B cell (primary cell): ENCODE results near the gene MCUB. TPM values are rescaled to one million over a fixed set of nuclear protein-coding genes. Genes with fewer than 3 reads are reported as not detected.
A peak's percentile ranks its signal among the peaks of the same experiment; 100 is the strongest.

Experiments used
- ATAC-seq: fragments of 200-7000 bp; cut with Tn5 transposase; one replicate; pipeline ENCODE4 v1.10.0; 2021; ENCODE audit warnings: low read depth, mild to moderate bottlenecking, moderate number of reproducible peaks, moderate library complexity
- CTCF ChIA-PET: fragments of 350-600 bp; sonication (Branson Sonifier 250); formaldehyde crosslinking; loops from one replicate; lab custom pipeline; 2021; ENCODE audit warnings: antibody characterized with exemption, inconsistent platforms; lab: Charles Lee
- POLR2A ChIA-PET: fragments of 350-600 bp; sonication (Branson Sonifier 250); formaldehyde crosslinking; loops from one replicate; lab custom pipeline; 2021; ENCODE audit warnings: antibody characterized with exemption; lab: Charles Lee
- DNase-seq: peaks from one replicate; pipeline ENCODE4 v3.0.0; 2013
- H2AFZ ChIP-seq: 2 replicates; pipeline ENCODE4 v1.6.1; 2012; ENCODE audit warnings: mild to moderate bottlenecking, low read depth, low read length; ENCODE audit not compliant: insufficient read depth, poor library complexity, severe bottlenecking
- H3K27ac ChIP-seq, 2 donors: 1 replicate in 1 of 2; 2 replicates in 1 of 2; pipeline ENCODE4 v1.5.1; 2012 to 2013; ENCODE audit warnings: low read length in 2 of 2, mild to moderate bottlenecking in 2 of 2, moderate library complexity in 1 of 2
- H3K27me3 ChIP-seq, 4 experiments: fragments of 200-600 bp in 1 of 4; sonication (generic) in 1 of 4; replicated peaks in 1 of 4; 1 replicate in 2 of 4; 2 replicates in 2 of 4; pipeline versions ENCODE4 v1.6.1 to v1.7.0; 2013 to 2016; ENCODE audit warnings: low read length in 3 of 4, mild to moderate bottlenecking in 2 of 4, mixed read lengths in 1 of 4, moderate library complexity in 1 of 4; ENCODE audit not compliant: insufficient read depth in 4 of 4, control insufficient read depth in 3 of 4; ENCODE audit errors: control extremely low read depth in 1 of 4
- H3K36me3 ChIP-seq, 2 experiments: replicated peaks in 1 of 2; 1 replicate in 1 of 2; 2 replicates in 1 of 2; pipeline versions ENCODE4 v1.6.1 to v1.7.1; 2013; ENCODE audit warnings: low read length in 1 of 2; ENCODE audit not compliant: insufficient read depth in 2 of 2, control insufficient read depth in 1 of 2; ENCODE audit errors: control extremely low read depth in 1 of 2, extremely low read depth in 1 of 2
- H3K4me1 ChIP-seq, 2 donors: fragments of 200-600 bp in 1 of 2; sonication (generic) in 1 of 2; 1 replicate in 1 of 2; 2 replicates in 1 of 2; pipeline versions ENCODE4 v1.5.1 to v1.6.1; 2013 to 2017; ENCODE audit warnings: low read length in 2 of 2; ENCODE audit not compliant: control insufficient read depth in 2 of 2, insufficient read depth in 2 of 2
- H3K4me2 ChIP-seq: replicated peaks from 2 replicates; pipeline ENCODE3; 2012; ENCODE audit warnings: mild to moderate bottlenecking, low read depth, low read length; ENCODE audit not compliant: poor library complexity, severe bottlenecking
- H3K4me3 ChIP-seq, 5 experiments: fragments of 200-600 bp in 1 of 5; sonication (generic) in 1 of 5; 1 replicate in 3 of 5; 2 replicates in 2 of 5; pipeline versions ENCODE4 v1.5.1 to v1.7.0; 2011 to 2016; ENCODE audit warnings: low read length in 4 of 5, mild to moderate bottlenecking in 4 of 5, low read depth in 2 of 5, control low read depth in 1 of 5, moderate library complexity in 1 of 5; ENCODE audit not compliant: insufficient read depth in 1 of 5; ENCODE audit errors: control extremely low read depth in 1 of 5, extremely low read depth in 1 of 5
- H3K79me2 ChIP-seq: fragments of 200-600 bp; sonication (generic); one replicate; pipeline ENCODE4 v1.6.0; 2016; ENCODE audit warnings: low read length; ENCODE audit not compliant: control insufficient read depth, insufficient read depth
- H3K9ac ChIP-seq: fragments of 200-600 bp; sonication (generic); 2 replicates; pipeline ENCODE4 v1.6.1; 2017; ENCODE audit warnings: mild to moderate bottlenecking, low read length, moderate library complexity
- H3K9me3 ChIP-seq, 3 donors: one replicate each; pipeline versions ENCODE4 v1.6.1 to v1.7.1; 2013; ENCODE audit warnings: low read length in 2 of 3; ENCODE audit not compliant: control insufficient read depth in 2 of 3, insufficient read depth in 1 of 3; ENCODE audit errors: control extremely low read depth in 1 of 3
- H4K20me1 ChIP-seq: 2 replicates; pipeline ENCODE4 v1.6.0; 2012; ENCODE audit warnings: mild to moderate bottlenecking, low read length; ENCODE audit not compliant: insufficient read depth, control insufficient read depth, poor library complexity, severe bottlenecking
- H3K27ac Mint-ChIP-seq: one replicate; pipeline ENCODE4 v1.8.0; 2021; ENCODE audit warnings: mixed read lengths
- H3K27me3 Mint-ChIP-seq: one replicate; pipeline ENCODE4 v1.8.0; 2021; ENCODE audit warnings: mixed read lengths
- H3K4me1 Mint-ChIP-seq: one replicate; pipeline ENCODE4 v1.8.0; 2021; ENCODE audit warnings: mixed read lengths
- H3K4me3 Mint-ChIP-seq: one replicate; pipeline ENCODE4 v1.8.0; 2021; ENCODE audit warnings: mixed read lengths
- H3K9me3 Mint-ChIP-seq: one replicate; pipeline ENCODE4 v1.8.0; 2022; ENCODE audit warnings: mixed read lengths; ENCODE audit not compliant: insufficient read depth
- CTCF ChIP-seq: fragments of 200-600 bp; IDR thresholded peaks from one replicate; pipeline ENCODE4 v1.8.0; 2022; ENCODE audit warnings: antibody characterized with exemption, mild to moderate bottlenecking
- EZH2 ChIP-seq: IDR thresholded peaks from 2 replicates; pipeline ENCODE4 v1.6.1; 2012; ENCODE audit warnings: borderline replicate concordance, low read depth, mild to moderate bottlenecking, moderate library complexity, low read length; ENCODE audit not compliant: insufficient read depth, poor library complexity, severe bottlenecking
- WGBS: methylation state at CpG from one replicate; pipeline ENCODE4 v1.1.5; 2013; ENCODE audit warnings: missing lambda C conversion rate; ENCODE audit not compliant: insufficient coverage; 5-methylcytosine and 5-hydroxymethylcytosine counted together
- intact Hi-C: fragments of 100-400 bp; cut with micrococcal nuclease; formaldehyde crosslinking; loops from one replicate; pipeline ENCODE4 v1.10.0; 2022
- polyA plus RNA-seq: library from polyadenylated mRNA; depleted of rRNA; stranded (reverse); fragments of >200 nt; gene quantifications from 2 replicates; pipeline ENCODE4 v1.2.3, GENCODE V29; 2012
- total RNA-seq, 2 donors: library from RNA; stranded (reverse); fragments of 120-200 nt in 1 of 2; gene quantifications; 1 replicate in 1 of 2; 2 replicates in 1 of 2; pipeline versions ENCODE4 v1.2.3 to v1.2.4, GENCODE V29; 2013 to 2022

Gene MCUB
- total and polyA plus RNA-seq, 2 donors (not counting 1 experiment from before 2014, with no cell fraction given): 59.3 to 114 TPM

- CTCF ChIA-PET: no interaction called here
- TF ChIP-seq EZH2: no peak
- no peak for TF ChIP-seq CTCF
- Histone ChIP-seq H3K9me3 (no peaks in the 10 kb centered on the region), H3K9ac (peak overlapping the region; percentile 31), H3K36me3 (peaks cover 2 to 4% of the 10 kb centered on the region in 2 experiments), H3K27ac (peak overlapping the region in 1 of 2 donors; percentile 28), H3K79me2 (peaks cover 60% of the 10 kb centered on the region), H3K27me3 (no peaks in the 10 kb centered on the region), H3K4me3 (no peak overlapping the region), H3K4me1 (peaks cover 6% of the 10 kb centered on the region in 2 donors), H3K4me2 (peak overlapping the region; percentile 31), H2AFZ (no peak overlapping the region), H4K20me1 (peaks cover 27% of the 10 kb centered on the region)
- peaks cover 26% of the 10 kb centered on the region for H3K4me1 Mint-ChIP-seq
- H3K27me3 Mint-ChIP-seq: no peaks in the 10 kb centered on the region
- peak overlapping the region; percentile 8 for H3K27ac Mint-ChIP-seq
- no peak for ATAC-seq
- intact Hi-C loops: no loop called here
- H3K9me3 Mint-ChIP-seq: no peaks in the 10 kb centered on the region
- no peak for DNase-seq
- POLR2A ChIA-PET: no interaction called here
- 24% methylated on average over 2 of the region's 5 CpGs for WGBS
- no peak overlapping the region for H3K4me3 Mint-ChIP-seq
Observed at GRCh38 chr4:109631532-109632108, 71.6 kb downstream of the MCUB start.

GRCh38 chr4:109640644-109641043, 80.6 kb downstream of the MCUB start:
- Histone ChIP-seq H4K20me1 (peaks cover 44% of the 10 kb centered on the region), H3K27me3 (no peaks in the 10 kb centered on the region), H3K36me3 (peaks cover 2 to 6% of the 10 kb centered on the region in 2 experiments), H3K9me3 (peaks cover 0 to 9% (median 1%) of the 10 kb centered on the region in 3 donors), H3K4me3 (peak overlapping the region in 1 of 5 experiments; percentile 12), H3K4me1 (peaks cover 11 to 13% of the 10 kb centered on the region in 2 donors), H3K27ac (peak overlapping the region in 1 of 2 donors; percentile 67), H3K4me2 (peak overlapping the region; percentile 58), H2AFZ (no peak overlapping the region), H3K9ac (peak overlapping the region; percentile 19), H3K79me2 (peaks cover 66% of the 10 kb centered on the region)
- POLR2A ChIA-PET: no interaction called here
- intact Hi-C loops: no loop called here
- WGBS: no CpG with 5 or more reads among the region's 2 CpGs
- CTCF ChIA-PET: no interaction called here
- ATAC-seq: peak; percentile 14
- Mint-ChIP-seq H3K4me1 (peaks cover 32% of the 10 kb centered on the region), H3K4me3 (peak overlapping the region; percentile 27), H3K9me3 (peaks cover 6% of the 10 kb centered on the region), H3K27me3 (no peaks in the 10 kb centered on the region), H3K27ac (peak overlapping the region; percentile 75)
- peak; percentile 13 for DNase-seq
- TF ChIP-seq EZH2 (no peak), CTCF (no peak)
